ENCODE results near the gene MRTFB. TPM values are rescaled to one million over a fixed set of nuclear protein-coding genes. Genes with fewer than 3 reads are reported as not detected.
"Not testable (repeated sequence)": the region's sequence is repeated elsewhere in the genome, so short reads cannot be mapped to it uniquely, and the experiment has no call there.

The MRTFB gene
- total RNA-seq, 4 donors from 2014 or later = 31.9 to 128 (median 56.4) TPM

DNA sequence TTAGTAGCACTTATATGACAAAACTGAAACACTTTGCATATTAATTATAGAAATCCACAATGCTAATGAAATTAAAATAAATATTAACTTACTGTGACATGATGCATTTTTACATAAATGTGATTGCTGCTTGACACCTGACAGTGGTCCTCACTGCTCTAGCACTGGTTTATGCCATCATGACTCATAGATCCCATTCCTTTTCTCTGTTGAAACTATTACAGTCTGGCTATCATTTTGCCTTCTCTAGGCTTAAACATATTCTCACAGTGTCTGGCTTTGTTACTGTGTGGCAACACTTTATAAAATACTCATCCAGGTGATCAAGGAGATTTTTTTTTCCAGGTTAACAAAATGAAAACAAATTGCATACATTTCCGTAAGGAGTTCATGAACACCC, 108.0 kb downstream of the MRTFB start:
- WGBS, 2 donors = 100% methylated on average over 1 of the region's 1 CpG
- TF ChIP-seq, protein P1, sequence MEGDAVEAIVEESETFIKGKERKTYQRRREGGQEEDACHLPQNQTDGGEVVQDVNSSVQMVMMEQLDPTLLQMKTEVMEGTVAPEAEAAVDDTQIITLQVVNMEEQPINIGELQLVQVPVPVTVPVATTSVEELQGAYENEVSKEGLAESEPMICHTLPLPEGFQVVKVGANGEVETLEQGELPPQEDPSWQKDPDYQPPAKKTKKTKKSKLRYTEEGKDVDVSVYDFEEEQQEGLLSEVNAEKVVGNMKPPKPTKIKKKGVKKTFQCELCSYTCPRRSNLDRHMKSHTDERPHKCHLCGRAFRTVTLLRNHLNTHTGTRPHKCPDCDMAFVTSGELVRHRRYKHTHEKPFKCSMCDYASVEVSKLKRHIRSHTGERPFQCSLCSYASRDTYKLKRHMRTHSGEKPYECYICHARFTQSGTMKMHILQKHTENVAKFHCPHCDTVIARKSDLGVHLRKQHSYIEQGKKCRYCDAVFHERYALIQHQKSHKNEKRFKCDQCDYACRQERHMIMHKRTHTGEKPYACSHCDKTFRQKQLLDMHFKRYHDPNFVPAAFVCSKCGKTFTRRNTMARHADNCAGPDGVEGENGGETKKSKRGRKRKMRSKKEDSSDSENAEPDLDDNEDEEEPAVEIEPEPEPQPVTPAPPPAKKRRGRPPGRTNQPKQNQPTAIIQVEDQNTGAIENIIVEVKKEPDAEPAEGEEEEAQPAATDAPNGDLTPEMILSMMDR (IDR thresholded peaks at IDR 0.05) = no peak
- no peak for TF ChIP-seq POLR2A (IDR thresholded peaks at IDR 0.05)
- intact Hi-C loops (cut with DNase I; ENCODE audit: low total_unique reads) = no loop called here
- DNase-seq (ENCODE audit: low spot score in 2 of 2) = no peak
- no peak overlapping the region for H3K4me3 ChIP-seq (ENCODE audit: low read depth, poor library complexity, severe bottlenecking)

DNA sequence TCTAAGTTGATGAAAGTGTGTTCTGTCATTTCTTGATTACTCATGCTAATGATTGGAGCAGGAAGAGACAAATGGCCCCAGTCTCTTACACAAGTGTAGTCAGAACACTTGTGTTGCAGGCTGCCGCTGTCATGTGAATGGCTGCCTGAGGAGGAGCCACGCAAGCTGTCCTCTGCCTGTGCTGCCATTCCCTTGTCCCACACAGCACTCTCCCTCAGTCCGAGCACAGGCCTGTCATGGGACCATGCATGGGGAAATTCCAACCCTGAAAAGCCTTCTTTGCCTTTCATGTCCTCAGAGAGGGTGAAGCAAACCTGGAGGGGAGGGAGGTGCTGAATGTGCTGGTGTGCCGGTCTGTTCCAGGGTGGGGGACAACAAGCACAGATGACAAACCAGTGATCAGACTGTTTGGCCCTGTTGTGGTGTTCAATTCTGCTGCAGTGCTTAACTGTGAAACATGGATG, 109.4 kb downstream of the MRTFB start:
- intact Hi-C loops (cut with DNase I; ENCODE audit: low total_unique reads) = no loop called here
- DNase-seq (ENCODE audit: low spot score in 2 of 2) = no peak
- 76 to 83% methylated on average over 4 of the region's 4 CpGs for WGBS, 2 donors
- no peak for TF ChIP-seq POLR2A (IDR thresholded peaks at IDR 0.05)
- TF ChIP-seq, protein P1 (IDR thresholded peaks at IDR 0.05) = no peak
- no peak overlapping the region for H3K4me3 ChIP-seq (ENCODE audit: low read depth, poor library complexity, severe bottlenecking)

DNA sequence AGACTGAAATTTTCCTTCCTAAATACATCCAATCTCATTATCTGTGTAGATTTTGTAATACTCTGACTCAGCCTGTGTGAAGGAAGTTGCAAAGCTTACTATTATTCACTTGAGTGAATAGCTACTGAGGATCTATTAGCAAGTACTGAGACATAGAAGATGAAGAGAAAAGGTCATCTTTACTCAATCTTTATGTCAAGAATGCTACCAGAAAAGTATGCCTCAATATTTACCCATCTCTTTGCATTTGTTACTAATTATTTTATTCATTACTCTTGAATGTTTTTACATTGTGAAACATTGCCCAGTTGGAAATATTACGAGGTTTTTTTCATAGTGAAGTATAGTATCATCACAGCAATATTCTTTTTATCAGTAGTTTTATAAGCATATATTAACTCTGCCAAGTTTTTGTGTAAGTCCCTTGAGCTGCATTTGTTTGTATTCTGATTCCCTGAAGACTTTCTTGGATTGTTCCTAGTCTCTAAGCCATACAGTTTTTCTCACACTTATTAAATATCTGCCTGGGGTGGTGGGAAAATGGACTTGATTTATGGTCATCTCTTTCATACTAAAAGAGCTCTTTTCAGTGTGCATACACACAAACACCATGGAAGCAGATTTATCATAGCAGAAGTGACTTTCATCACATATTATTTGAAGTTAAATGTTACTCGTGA, 110.4 kb downstream of the MRTFB start:
- 83 to 84% methylated on average over 2 of the region's 2 CpGs for WGBS, 2 donors
- no peak overlapping the region for H3K4me3 ChIP-seq (ENCODE audit: low read depth, poor library complexity, severe bottlenecking)
- TF ChIP-seq, protein P1 (IDR thresholded peaks at IDR 0.05) = no peak
- TF ChIP-seq POLR2A (IDR thresholded peaks at IDR 0.05) = no peak
- DNase-seq (ENCODE audit: low spot score in 2 of 2) = no peak
- intact Hi-C loops (cut with DNase I; ENCODE audit: low total_unique reads) = no loop called here

DNA sequence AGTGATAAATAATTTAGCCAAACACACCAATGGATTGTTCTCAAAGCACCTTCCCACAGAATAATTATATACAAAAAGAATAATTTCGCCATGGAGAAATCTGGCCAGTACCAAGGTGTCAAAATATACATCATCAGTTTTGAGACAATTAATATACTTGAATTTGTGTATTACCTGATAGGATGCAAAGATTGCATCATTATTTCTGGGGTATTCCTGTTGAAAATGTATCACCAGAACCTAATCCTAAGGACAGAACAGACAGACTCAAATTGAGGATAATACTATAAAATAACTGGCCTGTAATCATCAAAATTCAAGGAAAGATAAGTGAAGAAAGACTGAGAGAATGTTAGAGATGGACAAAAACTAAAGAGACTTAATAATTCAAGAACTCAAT, 111.9 kb downstream of the MRTFB start:
- WGBS, 2 donors = 96 to 98% methylated on average over 1 of the region's 1 CpG
- TF ChIP-seq, protein P1 (IDR thresholded peaks at IDR 0.05) = no peak
- TF ChIP-seq POLR2A (IDR thresholded peaks at IDR 0.05) = no peak
- DNase-seq (ENCODE audit: low spot score in 2 of 2) = no peak
- intact Hi-C loops (cut with DNase I; ENCODE audit: low total_unique reads) = no loop called here
- no peak overlapping the region for H3K4me3 ChIP-seq (ENCODE audit: low read depth, poor library complexity, severe bottlenecking)

DNA sequence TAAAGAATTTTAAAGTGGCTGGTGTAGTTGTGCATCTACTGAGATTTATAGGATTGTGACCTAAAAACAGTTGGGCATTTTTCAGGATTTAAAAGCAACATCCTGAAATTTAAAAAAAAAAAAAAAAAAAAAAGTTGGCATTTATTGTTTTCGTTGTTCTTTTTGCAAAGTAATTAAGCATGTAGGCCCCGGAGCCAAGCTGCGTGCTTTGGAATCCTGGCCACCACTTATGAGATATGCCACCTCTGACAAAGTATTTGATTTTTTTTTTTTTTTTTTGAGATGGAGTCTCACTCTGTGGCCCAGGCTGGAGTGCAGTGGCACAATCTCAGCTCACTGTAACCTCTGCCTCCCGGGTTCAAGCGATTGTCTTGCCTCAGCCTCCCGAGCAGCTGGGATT, 112.8 kb downstream of the MRTFB start:
- 90 to 92% methylated on average over 6 of the region's 6 CpGs for WGBS, 2 donors
- DNase-seq (ENCODE audit: low spot score in 2 of 2); intact Hi-C loops (cut with DNase I; ENCODE audit: low total_unique reads); H3K4me3 ChIP-seq (ENCODE audit: low read depth, poor library complexity, severe bottlenecking): not testable (repeated sequence)

DNA sequence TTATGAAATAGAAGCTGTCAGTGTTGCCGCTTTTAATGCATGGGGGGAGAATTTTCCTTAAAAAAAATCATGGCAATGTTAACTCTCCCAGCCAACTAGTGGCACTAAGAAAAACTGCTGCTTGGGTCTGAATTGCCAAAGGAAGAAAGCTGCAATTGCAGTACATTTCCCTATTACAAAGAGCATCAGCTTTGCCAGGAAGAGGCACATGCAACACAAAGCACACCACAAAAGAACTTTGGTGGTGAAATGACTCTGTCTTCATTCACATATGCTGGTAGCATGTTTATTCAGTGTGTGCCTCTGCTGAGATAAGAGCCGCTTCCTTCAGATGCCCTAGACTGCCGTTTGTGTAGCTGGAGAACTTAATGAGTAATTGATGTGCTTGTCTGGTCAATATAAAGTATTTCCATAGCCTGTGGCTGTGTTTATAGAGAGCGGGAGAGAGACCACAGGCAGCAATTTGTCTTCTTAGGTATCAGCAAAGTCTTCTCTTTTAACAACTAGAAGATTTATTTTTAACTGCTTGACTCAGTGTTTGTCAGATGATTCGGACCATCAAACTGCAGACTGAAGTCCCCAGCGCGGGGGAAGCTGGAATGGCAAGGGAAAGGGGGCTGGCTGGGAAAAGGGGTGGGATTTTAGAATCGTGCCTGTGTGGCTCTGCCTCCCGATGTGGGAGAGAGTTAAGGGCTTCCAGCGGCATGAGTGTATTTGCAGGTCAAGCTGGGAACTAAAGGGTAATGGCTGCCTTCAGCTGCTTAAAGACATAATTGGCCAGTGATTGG, 115.1 kb downstream of the MRTFB start:
- TF ChIP-seq, protein P1 (IDR thresholded peaks at IDR 0.05) = no peak
- no peak for TF ChIP-seq POLR2A (IDR thresholded peaks at IDR 0.05)
- intact Hi-C loops (cut with DNase I; ENCODE audit: low total_unique reads) = no loop called here
- no peak overlapping the region for H3K4me3 ChIP-seq (ENCODE audit: low read depth, poor library complexity, severe bottlenecking)
- no peak for DNase-seq (ENCODE audit: low spot score in 2 of 2)
- WGBS, 2 donors = 54 to 57% methylated on average over 10 of the region's 10 CpGs

Measured in lower leg skin (tissue), 4 donors.